Neutrophil (primary cell): ENCODE data around the gene CPE.

Experiments
- H3K27ac ChIP-seq: fragments of 200-600 bp; sonication (generic); 2 replicates; pipeline ENCODE4 v1.5.1; 2016; ENCODE audit warnings: mild to moderate bottlenecking, moderate library complexity
- H3K27me3 ChIP-seq: fragments of 200-600 bp; sonication (generic); 2 replicates; pipeline ENCODE4 v1.6.0; 2016; ENCODE audit warnings: mild to moderate bottlenecking
- H3K36me3 ChIP-seq: fragments of 200-600 bp; sonication (generic); 2 replicates; pipeline ENCODE4 v1.5.1; 2017
- H3K4me1 ChIP-seq, 2 experiments: fragments of 200-600 bp in 1 of 2; sonication (generic) in 1 of 2; 1 replicate in 1 of 2; 2 replicates in 1 of 2; pipeline versions ENCODE4 v1.5.1 to v1.6.1; 2013 to 2016; ENCODE audit warnings: low read depth in 1 of 2, low read length in 1 of 2, mild to moderate bottlenecking in 1 of 2, moderate library complexity in 1 of 2; ENCODE audit not compliant: control insufficient read depth in 1 of 2, insufficient read depth in 1 of 2
- H3K4me3 ChIP-seq, 2 experiments: fragments of 200-600 bp in 1 of 2; sonication (generic) in 1 of 2; 1 replicate in 1 of 2; 2 replicates in 1 of 2; pipeline ENCODE4 v1.5.1; 2013 to 2016; ENCODE audit warnings: low read depth in 1 of 2, low read length in 1 of 2, mild to moderate bottlenecking in 1 of 2, moderate library complexity in 1 of 2
- H3K9me3 ChIP-seq: fragments of 200-600 bp; sonication (generic); 2 replicates; pipeline ENCODE4 v1.5.1; 2016
- TF ChIP-seq, protein P1 (sequence below): fragments of 200-600 bp; sonication (generic); IDR thresholded peaks from 2 replicates; pipeline ENCODE4 v1.5.1; 2016; ENCODE audit warnings: antibody characterized with exemption

Gene CPE

DNA sequence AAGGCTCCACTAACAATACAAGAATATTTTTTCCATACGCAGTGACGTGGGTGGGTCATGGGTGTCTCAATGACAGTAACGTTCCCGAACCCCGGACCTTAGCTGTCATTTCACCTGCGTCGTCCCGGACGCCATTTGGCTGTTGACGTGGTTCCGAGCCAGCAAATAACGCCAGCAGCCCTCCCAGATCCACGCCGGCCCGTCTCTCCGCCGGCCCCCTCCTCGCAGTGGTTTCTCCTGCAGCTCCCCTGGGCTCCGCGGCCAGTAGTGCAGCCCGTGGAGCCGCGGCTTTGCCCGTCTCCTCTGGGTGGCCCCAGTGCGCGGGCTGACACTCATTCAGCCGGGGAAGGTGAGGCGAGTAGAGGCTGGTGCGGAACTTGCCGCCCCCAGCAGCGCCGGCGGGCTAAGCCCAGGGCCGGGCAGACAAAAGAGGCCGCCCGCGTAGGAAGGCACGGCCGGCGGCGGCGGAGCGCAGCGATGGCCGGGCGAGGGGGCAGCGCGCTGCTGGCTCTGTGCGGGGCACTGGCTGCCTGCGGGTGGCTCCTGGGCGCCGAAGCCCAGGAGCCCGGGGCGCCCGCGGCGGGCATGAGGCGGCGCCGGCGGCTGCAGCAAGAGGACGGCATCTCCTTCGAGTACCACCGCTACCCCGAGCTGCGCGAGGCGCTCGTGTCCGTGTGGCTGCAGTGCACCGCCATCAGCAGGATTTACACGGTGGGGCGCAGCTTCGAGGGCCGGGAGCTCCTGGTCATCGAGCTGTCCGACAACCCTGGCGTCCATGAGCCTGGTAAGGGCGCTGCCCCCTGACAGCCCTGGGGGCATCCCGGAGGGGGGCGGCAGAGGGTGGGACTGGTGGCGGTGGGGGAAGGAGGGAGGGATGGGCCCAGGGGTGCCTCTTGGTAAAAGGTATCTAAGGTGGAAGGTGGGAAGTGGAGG lies at the start of gene CPE:
Gene CPE, plus strand, starts transcription at position 264 of the 933 bp plus-strand sequence. Its CDS starts 214 bp downstream, at position 478.
- H3K36me3 ChIP-seq = no peaks in the 10 kb centered on the region
- peak within 1 kb of the TSS in 1 of 2 experiments; percentile 8 for H3K4me3 ChIP-seq
- H3K27me3 ChIP-seq = peaks cover 92% of the 10 kb centered on the region
- no peak within 1 kb of the TSS for H3K27ac ChIP-seq
- TF ChIP-seq, protein P1, sequence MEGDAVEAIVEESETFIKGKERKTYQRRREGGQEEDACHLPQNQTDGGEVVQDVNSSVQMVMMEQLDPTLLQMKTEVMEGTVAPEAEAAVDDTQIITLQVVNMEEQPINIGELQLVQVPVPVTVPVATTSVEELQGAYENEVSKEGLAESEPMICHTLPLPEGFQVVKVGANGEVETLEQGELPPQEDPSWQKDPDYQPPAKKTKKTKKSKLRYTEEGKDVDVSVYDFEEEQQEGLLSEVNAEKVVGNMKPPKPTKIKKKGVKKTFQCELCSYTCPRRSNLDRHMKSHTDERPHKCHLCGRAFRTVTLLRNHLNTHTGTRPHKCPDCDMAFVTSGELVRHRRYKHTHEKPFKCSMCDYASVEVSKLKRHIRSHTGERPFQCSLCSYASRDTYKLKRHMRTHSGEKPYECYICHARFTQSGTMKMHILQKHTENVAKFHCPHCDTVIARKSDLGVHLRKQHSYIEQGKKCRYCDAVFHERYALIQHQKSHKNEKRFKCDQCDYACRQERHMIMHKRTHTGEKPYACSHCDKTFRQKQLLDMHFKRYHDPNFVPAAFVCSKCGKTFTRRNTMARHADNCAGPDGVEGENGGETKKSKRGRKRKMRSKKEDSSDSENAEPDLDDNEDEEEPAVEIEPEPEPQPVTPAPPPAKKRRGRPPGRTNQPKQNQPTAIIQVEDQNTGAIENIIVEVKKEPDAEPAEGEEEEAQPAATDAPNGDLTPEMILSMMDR = no peak
- peaks cover 3 to 10% of the 10 kb centered on the region in 2 experiments for H3K4me1 ChIP-seq
- H3K9me3 ChIP-seq = no peaks in the 10 kb centered on the region

- Histone ChIP-seq H3K36me3 (peaks cover 2% of the 10 kb centered on the region), H3K4me1 (peaks cover 28 to 32% of the 10 kb centered on the region in 2 experiments), H3K9me3 (no peaks in the 10 kb centered on the region), H3K27ac (no peak overlapping the region), H3K27me3 (no peaks in the 10 kb centered on the region), H3K4me3 (no peak overlapping the region)
- TF ChIP-seq, protein P1 = no peak
Observed at GRCh38 chr4:165330071-165330470, 48.7 kb upstream of the CPE start.

- H3K9me3 ChIP-seq = no peaks in the 10 kb centered on the region
- no peaks in the 10 kb centered on the region for H3K27me3 ChIP-seq
- H3K27ac ChIP-seq = no peak overlapping the region
- TF ChIP-seq, protein P1 = no peak
- H3K4me1 ChIP-seq = peaks cover 23 to 28% of the 10 kb centered on the region in 2 experiments
- no peaks in the 10 kb centered on the region for H3K36me3 ChIP-seq
- H3K4me3 ChIP-seq = no peak overlapping the region
Observed at GRCh38 chr4:165330666-165331065, 48.1 kb upstream of the CPE start.

DNA sequence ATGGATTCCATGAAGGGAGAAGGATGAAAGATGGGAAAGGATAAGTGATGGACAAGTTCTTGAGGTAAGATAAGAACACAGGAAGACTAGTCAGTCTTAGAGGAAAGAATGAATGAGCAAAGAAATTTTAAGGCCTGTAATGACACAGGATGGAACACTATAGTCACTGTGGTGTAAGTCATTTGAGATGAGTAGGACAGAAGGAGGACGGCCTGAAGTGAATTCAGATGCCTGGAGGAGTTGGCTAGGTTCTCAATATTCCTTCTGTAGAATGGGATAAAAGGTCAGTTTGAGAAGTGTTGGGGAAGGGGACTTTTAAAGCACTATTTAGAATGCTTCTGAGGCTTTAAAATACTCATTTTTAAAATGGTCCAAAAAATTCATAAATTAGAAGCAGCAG lies 47.4 kb upstream of the CPE start:
- Histone ChIP-seq H3K4me3 (no peak overlapping the region), H3K36me3 (no peaks in the 10 kb centered on the region), H3K27me3 (no peaks in the 10 kb centered on the region), H3K27ac (no peak overlapping the region), H3K9me3 (no peaks in the 10 kb centered on the region), H3K4me1 (peaks cover 17 to 21% of the 10 kb centered on the region in 2 experiments)
- TF ChIP-seq, protein P1 = no peak

DNA sequence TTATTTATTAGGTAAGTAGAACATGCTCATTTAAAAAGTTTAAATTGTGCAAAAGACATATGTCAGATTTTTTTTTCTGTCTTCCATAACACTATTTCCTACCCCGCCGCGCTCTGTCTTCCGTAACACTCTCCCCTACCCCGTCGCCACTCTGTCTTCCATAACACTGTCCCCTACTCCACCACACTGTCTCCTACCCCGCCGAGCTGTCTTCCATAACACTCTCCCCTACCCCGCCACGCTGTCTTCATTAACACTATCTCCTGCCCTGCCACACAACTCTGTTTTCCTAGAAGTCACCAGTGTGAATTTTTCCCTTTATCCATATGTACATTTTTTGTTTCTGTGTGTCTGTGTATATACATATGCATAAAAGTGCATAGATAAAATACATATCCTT lies 47.0 kb upstream of the CPE start:
- H3K27ac ChIP-seq = no peak overlapping the region
- no peaks in the 10 kb centered on the region for H3K27me3 ChIP-seq
- no peaks in the 10 kb centered on the region for H3K9me3 ChIP-seq
- H3K36me3 ChIP-seq = no peaks in the 10 kb centered on the region
- TF ChIP-seq, protein P1 = no peak
- peaks cover 13 to 16% of the 10 kb centered on the region in 2 experiments for H3K4me1 ChIP-seq
- H3K4me3 ChIP-seq = no peak overlapping the region
